Omental fat pad (tissue), 4 donors: Measurements from ENCODE around the gene CEMIP. TPM values are rescaled to one million over a fixed set of nuclear protein-coding genes. Genes with fewer than 3 reads are reported as not detected.

ENCODE experiments used
- ATAC-seq: fragments of 150-250 bp; one replicate; pipeline ENCODE4 v1.9.1; 2016; ENCODE audit warnings: mild to moderate bottlenecking, moderate library complexity; ENCODE audit not compliant: low FRiP score
- DNase-seq: peaks from one replicate; pipeline ENCODE4 v3.0.0-alpha.2; 2019; ENCODE audit warnings: low spot score
- CTCF ChIP-seq, 3 donors: fragments of 450-650 bp; IDR thresholded peaks; one replicate each; pipeline ENCODE4 v1.5.1; 2016 to 2017; ENCODE audit warnings: antibody characterized with exemption in 3 of 3, mild to moderate bottlenecking in 3 of 3, moderate library complexity in 2 of 3
- total RNA-seq, 4 donors: library from RNA; depleted of rRNA; stranded (reverse); fragments of >200 nt; gene quantifications; one replicate each; pipeline ENCODE4 v1.1.0, GENCODE V29; 2016

CEMIP gene
- total RNA-seq, 4 donors from 2014 or later, result 0.19 to 9.5 (median 1.2) TPM; not detected in 1

GRCh38 chr15:80986487-80986886 is 207.3 kb downstream of the CEMIP start:
- no peak for TF ChIP-seq CTCF (IDR thresholded peaks at IDR 0.05)

GRCh38 chr15:80988148-80988796 is 209.1 kb downstream of the CEMIP start:
- ATAC-seq (no peak), DNase-seq (no peak)
- no peak for TF ChIP-seq CTCF (IDR thresholded peaks at IDR 0.05)

More at GRCh38 chr15:80986487-80986886, 207.3 kb downstream of the CEMIP start:
- no peak for ATAC-seq
- DNase-seq, result no peak

GRCh38 chr15:80989081-80989517 is 209.9 kb downstream of the CEMIP start:
- ATAC-seq (no peak), DNase-seq (no peak)
- TF ChIP-seq CTCF (IDR thresholded peaks at IDR 0.05), result no peak

- ATAC-seq, result peak; percentile 98
These were observed 210.6 kb downstream of the CEMIP start, which contains the start of gene MESD for GRCh38 chr15:80989518-80990478. TSS of gene MESD (minus strand) at chr15:80989819. CDS start at chr15:80989791, 28 bp downstream.

GRCh38 chr15:80990955-80991354 is 211.8 kb downstream of the CEMIP start:
- DNase-seq (no peak), ATAC-seq (no peak)
- TF ChIP-seq CTCF (IDR thresholded peaks at IDR 0.05), result no peak

More at GRCh38 chr15:80989518-80990478, 210.6 kb downstream of the CEMIP start, which contains the start of gene MESD:
- DNase-seq, result peak; percentile 99
- TF ChIP-seq CTCF (IDR thresholded peaks at IDR 0.05), result no peak

- no peak for TF ChIP-seq CTCF (IDR thresholded peaks at IDR 0.05)
- DNase-seq, result no peak
- ATAC-seq, result peak; percentile 16
These were observed 212.3 kb downstream of the CEMIP start for GRCh38 chr15:80991421-80991820.
